ENCODE measurements around the gene PLEK2. TPM values are rescaled to one million over a fixed set of nuclear protein-coding genes. Genes with fewer than 3 reads are reported as not detected.

The PLEK2 gene
- total and polyA plus RNA-seq, 2 experiments from 2014 or later = 1.0 to 2.2 TPM

DNA sequence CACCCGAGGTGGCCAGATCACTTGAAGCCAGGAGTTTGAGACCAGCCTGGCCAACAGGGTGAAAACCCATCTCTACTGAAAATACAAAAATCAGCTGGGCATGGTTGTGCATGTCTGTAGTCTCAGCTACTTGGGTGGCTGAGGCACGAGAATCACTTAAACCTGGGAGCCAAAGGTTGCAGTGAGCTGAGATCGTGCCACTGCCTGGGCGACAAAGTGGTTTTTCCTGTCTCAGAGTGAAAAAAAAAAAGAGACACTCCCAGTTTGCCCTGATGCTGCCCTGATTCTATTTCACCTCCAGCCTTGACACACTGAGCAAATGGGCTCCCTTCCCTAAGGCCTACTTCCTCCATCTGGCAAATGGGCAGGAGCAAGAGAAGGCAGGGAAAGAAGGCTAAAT is 28.5 kb upstream of the PLEK2 start (continued):
- TF ChIP-seq REST (IDR thresholded peaks at IDR 0.05; ENCODE audit: unreplicated experiment) (no peak), EZH2 (IDR thresholded peaks at IDR 0.05; ENCODE audit: low read depth, unreplicated experiment) (no peak), JUNB (IDR thresholded peaks at IDR 0.05; ENCODE audit: unreplicated experiment) (no peak)
- TF ChIP-seq, protein P1, sequence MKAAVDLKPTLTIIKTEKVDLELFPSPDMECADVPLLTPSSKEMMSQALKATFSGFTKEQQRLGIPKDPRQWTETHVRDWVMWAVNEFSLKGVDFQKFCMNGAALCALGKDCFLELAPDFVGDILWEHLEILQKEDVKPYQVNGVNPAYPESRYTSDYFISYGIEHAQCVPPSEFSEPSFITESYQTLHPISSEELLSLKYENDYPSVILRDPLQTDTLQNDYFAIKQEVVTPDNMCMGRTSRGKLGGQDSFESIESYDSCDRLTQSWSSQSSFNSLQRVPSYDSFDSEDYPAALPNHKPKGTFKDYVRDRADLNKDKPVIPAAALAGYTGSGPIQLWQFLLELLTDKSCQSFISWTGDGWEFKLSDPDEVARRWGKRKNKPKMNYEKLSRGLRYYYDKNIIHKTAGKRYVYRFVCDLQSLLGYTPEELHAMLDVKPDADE (IDR thresholded peaks at IDR 0.05) = no peak
- TF ChIP-seq, protein P2, sequence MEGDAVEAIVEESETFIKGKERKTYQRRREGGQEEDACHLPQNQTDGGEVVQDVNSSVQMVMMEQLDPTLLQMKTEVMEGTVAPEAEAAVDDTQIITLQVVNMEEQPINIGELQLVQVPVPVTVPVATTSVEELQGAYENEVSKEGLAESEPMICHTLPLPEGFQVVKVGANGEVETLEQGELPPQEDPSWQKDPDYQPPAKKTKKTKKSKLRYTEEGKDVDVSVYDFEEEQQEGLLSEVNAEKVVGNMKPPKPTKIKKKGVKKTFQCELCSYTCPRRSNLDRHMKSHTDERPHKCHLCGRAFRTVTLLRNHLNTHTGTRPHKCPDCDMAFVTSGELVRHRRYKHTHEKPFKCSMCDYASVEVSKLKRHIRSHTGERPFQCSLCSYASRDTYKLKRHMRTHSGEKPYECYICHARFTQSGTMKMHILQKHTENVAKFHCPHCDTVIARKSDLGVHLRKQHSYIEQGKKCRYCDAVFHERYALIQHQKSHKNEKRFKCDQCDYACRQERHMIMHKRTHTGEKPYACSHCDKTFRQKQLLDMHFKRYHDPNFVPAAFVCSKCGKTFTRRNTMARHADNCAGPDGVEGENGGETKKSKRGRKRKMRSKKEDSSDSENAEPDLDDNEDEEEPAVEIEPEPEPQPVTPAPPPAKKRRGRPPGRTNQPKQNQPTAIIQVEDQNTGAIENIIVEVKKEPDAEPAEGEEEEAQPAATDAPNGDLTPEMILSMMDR (conservative IDR thresholded peaks at IDR 0.05; ENCODE audit: low read depth in 2 of 2) = no peak

DNA sequence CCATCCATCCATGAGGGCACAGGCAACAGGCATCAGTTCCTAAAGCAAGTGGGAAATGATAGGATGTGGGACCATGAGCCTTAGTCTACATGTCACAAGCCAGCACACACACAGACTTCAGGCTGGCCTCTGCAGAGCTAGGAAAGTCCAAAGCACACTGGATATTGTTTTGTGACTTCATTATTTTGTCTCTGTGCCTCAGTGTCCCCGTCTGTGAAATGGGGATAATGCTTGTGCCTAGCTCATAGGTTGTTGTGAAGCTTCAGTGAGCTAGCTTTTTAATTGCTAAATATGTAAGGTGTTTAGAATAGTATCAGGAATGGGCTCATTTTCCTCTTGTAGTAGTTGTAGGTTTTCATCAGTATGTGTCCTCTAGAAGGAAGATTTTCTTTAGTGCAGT is 27.0 kb upstream of the PLEK2 start:
- DNase-seq (ENCODE audit: low spot score) = no peak
- no peaks in the 10 kb centered on the region for H3K79me2 ChIP-seq (replicated peaks; ENCODE audit: insufficient read depth)
- no peaks in the 10 kb centered on the region for H3K36me3 Mint-ChIP-seq (ENCODE audit: low read depth)
- no peaks in the 10 kb centered on the region for H3K27me3 ChIP-seq (ENCODE audit: insufficient read depth)
- H3K4me2 ChIP-seq = no peak overlapping the region
- TF ChIP-seq STAT1 (IDR thresholded peaks at IDR 0.05; ENCODE audit: unreplicated experiment) = no peak
- no peak overlapping the region for H2AFZ ChIP-seq
- H4K20me1 ChIP-seq (replicated peaks; ENCODE audit: insufficient read depth) = no peaks in the 10 kb centered on the region
- H3K9me3 Mint-ChIP-seq = no peaks in the 10 kb centered on the region
- peaks cover 11% of the 10 kb centered on the region for H3K27me3 Mint-ChIP-seq (ENCODE audit: insufficient read depth, low read depth, poor library complexity)
- peaks cover 15% of the 10 kb centered on the region for H3K4me1 Mint-ChIP-seq
- H3K27ac Mint-ChIP-seq = no peak overlapping the region
- H3K27ac ChIP-seq (ENCODE audit: low read depth) = no peak overlapping the region
- no peak overlapping the region for H3K4me3 ChIP-seq
- H3K9me2 ChIP-seq (ENCODE audit: insufficient read depth) = no peaks in the 10 kb centered on the region
- no peak for ATAC-seq
- peaks cover 11% of the 10 kb centered on the region for H3K4me1 ChIP-seq (ENCODE audit: insufficient read depth)
- H3F3A ChIP-seq (replicated peaks; ENCODE audit: low read depth) = no peaks in the 10 kb centered on the region
- H3K36me3 ChIP-seq (ENCODE audit: insufficient read depth) = no peaks in the 10 kb centered on the region
- no peak overlapping the region for H3K4me3 Mint-ChIP-seq
